GM19463 (cell line): ENCODE results near the gene PLAAT3.
A peak's percentile ranks its signal among the peaks of the same experiment; 100 is the strongest.
"Not testable (repeated sequence)": the region's sequence is repeated elsewhere in the genome, so short reads cannot be mapped to it uniquely, and the experiment has no call there.

Experiments
- ATAC-seq: cut with Tn5 transposase; IDR thresholded peaks from one replicate; pipeline ENCODE4 v1.9.1; 2021; ENCODE audit warnings: mild to moderate bottlenecking, moderate library complexity; ENCODE audit not compliant: unreplicated experiment

The PLAAT3 gene

DNA sequence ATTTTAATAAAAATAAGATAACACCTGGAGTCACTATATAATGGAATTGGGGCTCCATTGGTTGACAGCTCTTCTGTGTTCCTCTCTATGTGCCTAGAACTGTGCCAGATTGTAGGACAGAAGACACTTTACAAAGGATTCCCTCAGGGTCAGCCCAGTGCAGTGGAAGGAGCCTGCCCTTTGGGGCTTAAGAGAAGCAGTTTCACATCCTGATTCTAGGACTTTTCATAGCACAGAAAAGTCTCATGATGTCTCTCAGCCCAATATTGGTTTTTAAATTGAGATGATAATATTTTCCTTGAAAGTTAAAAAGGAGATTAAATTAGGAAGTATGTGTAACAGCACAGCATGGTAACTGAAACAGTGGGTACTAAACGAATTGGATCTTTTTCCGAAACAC lies 70.5 kb downstream of the PLAAT3 start:
- ATAC-seq: no peak

DNA sequence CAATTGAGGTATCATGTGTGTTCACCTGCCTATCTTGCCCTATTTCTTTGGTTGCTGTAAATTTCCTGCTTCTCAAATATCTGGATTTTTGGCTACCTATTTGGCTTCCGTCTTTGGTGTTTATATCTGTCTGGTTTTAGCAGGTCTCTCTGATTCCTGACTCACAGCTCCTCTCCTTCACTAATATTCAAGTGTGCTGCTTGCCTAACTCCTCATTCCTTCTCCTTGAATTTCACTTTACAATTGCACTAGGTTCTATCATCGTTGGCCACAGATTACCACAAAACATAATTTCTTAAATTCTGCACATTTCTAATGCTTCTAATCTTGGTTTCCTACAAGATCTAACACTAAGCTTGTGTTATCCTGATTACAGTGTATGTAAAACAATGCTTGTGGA lies 71.7 kb downstream of the PLAAT3 start:
- ATAC-seq: not testable (repeated sequence)

DNA sequence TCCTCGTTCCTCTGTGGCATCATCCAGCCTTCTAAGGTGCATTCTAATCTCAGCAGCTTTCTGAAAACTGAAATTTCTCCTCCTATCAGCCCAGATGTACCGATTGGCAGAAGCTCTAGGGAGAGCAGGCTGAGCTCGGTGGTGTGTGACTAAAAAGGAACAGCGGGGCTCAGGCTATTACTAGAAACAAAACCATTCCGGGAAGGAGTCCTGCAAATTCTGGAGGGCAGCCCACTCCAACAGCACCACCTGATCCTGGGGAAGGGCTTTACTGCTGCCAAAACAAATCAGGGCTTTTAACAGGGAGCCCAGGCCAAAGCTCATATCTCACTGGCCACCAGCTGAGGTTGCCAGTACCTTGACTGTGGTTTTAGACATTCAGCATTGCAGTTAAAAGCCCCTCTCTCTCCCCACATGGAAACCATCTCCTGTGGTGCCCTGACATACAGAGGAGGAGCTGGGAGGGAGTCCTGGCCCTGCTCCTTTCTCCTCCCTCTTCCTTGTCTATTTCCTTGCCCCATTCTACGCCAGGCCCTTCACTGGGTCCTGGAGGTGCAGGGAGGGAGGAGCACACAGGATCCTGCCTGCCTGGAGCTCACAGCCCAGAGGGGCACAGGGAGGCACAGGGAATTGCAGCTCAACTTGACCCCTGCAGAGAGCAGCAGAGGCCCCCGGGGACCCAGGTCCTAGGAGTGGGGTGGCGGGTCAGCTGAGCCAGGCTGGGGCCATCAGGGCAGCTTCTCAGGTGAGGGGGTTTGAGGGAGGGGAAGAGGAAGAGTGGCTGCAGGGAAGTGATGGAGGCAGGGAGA lies 76.7 kb downstream of the PLAAT3 start:
- no peak for ATAC-seq

GRCh38 chr11:63536669-63537292 lies 77.5 kb downstream of the PLAAT3 start, which contains the start of gene PLAAT4:
Gene PLAAT4, plus strand, starts transcription at chr11:63536808. Its CDS starts 61 bp downstream, at chr11:63536869.
- no peak for ATAC-seq

DNA sequence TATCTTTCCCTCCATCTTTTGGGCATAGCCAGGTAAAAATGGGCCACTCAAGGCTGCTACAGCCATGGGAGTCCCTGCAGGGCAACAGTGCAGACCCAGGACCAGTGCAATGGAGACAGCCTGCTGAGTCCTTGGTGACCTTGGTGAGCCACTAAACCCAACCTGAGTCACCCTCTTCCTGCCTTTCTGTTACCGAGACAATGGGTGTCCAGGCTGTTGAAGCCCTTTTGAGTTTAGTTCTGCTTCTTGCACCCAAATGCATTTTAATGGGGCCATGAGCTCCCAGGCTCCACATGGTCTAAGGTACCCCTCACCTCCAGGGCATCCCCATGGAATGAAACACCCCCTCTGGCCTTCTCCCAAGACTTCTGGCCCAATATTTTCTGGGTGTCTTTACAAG lies 78.5 kb downstream of the PLAAT3 start:
- no peak for ATAC-seq

- ATAC-seq: peak; percentile 39
Measured at GRCh38 chr11:63534895-63535461, 79.3 kb downstream of the PLAAT3 start.

GRCh38 chr11:63534076-63534475 lies 80.2 kb downstream of the PLAAT3 start:
- no peak for ATAC-seq

DNA sequence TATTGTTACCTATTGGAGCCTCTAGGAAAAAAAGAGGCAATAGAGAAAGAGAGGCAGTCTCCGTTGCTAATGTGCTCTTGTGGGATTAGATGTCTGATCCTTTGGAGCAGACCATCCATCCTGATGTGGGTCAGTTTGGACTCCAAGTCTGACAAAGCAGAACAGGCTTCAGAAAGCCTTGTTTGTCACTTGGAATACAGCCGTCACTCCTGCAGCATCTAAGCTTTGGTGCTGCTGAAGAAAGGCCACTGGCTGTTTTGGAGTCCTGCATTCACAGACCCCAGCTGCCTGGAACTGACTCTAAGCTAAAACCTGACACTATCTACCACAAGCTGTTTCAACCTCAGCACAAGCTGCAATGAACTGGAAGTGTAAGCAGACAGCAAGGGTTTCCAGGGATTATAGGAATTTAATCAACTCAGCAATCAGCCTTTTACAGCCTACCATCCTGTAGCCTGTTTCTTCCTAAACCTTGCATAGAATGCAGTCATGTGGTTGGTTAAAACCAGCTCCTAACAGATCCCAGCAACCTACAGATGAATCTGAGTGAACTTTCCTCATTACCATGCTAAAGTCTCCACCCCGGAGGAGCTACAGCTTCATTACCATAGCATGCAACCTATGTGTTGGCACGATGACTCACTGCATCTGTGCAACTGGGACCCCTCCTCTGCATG lies 81.3 kb downstream of the PLAAT3 start:
- no peak for ATAC-seq

GRCh38 chr11:63532117-63532516 lies 82.1 kb downstream of the PLAAT3 start:
- ATAC-seq: no peak

DNA sequence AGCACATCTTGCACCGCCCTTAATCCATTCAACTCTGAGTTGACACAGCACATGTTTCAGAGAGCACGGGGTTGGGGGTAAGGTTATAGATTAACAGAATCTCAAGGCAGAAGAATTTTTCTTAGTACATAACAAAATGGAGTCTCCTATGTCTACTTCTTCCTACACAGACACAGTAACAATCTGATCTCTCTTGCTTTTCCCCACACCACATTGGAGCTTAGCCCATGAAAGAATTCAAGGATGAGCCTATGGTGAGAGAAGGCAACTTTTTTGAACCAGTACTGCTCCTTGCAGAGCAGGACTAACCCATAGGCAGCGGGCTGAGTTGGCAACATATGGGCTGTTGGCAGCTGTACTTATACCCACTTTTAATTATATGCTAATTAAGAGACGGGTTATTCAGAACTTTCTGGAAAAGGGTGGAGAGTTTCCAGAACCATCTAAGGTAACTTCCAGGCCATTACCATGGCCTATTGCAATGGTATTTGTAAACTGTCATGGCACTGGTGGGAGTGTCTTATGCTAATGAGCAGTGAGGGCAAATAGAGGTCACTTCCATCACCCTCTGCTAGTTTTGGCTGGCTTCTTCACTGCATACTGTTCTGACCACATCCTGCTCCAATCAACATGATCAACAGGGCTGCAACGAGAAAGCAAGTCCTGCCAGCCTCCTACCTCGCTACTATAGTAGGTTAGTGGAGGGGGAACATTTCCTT lies 83.0 kb downstream of the PLAAT3 start:
- ATAC-seq: peak; percentile 86

- ATAC-seq: no peak
Measured at GRCh38 chr11:63530021-63530420, 84.2 kb downstream of the PLAAT3 start.

- ATAC-seq: not testable (repeated sequence)
Measured at GRCh38 chr11:63529373-63529772, 84.9 kb downstream of the PLAAT3 start.

- not testable (repeated sequence) for ATAC-seq
Measured at GRCh38 chr11:63528729-63529278, 85.4 kb downstream of the PLAAT3 start.

DNA sequence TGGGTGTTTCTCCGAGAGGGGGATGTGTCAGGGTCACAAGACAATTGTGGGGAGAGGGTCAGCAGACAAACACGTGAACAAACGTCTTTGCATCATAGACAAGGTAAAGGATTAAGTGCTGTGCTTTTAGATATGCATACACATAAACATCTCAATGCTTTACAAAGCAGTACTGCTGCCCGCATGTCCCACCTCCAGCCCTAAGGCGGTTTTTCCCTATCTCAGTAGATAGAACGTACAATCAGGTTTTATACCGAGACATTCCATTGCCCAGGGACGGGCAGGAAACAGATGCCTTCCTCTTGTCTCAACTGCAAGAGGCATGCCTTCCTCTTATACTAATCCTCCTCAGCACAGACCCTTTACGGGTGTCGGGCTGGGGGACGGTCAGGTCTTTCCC lies 86.1 kb downstream of the PLAAT3 start:
- not testable (repeated sequence) for ATAC-seq

DNA sequence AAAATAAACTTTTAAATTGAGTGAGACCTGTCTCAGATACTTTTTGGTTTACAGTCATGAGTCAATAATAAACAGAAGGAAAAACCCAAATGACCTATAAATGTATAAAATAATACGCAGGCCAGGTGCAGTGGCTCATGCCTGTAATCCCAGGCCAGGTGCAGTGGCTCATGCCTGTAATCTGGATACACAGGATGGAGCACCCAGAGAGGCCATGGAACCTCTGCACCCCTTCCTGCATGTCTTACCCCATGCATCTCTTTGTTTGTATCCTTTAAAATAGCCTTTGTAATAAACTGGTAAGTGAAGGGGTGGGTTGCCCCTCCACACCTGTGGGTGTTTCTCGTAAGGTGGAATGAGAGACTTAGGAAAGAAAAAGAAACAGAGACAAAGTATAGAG lies 86.6 kb downstream of the PLAAT3 start:
- no peak for ATAC-seq
